Prostate gland (tissue), 2 donors: ENCODE data around the gene TLK2. TPM values are rescaled to one million over a fixed set of nuclear protein-coding genes. Genes with fewer than 3 reads are reported as not detected.
A peak's percentile ranks its signal among the peaks of the same experiment; 100 is the strongest.

Experiments used
- DNase-seq: peaks from one replicate; pipeline ENCODE4 v3.0.0-alpha.2; 2019; ENCODE audit warnings: low spot score
- H3K27ac ChIP-seq, 2 donors: fragments of 200-600 bp; sonication (generic); 2 replicates each; pipeline ENCODE4 v1.5.1; 2017 to 2019
- H3K27me3 ChIP-seq: fragments of 200-600 bp; sonication (generic); replicated peaks from 2 replicates; pipeline ENCODE4 v1.5.1; 2019; ENCODE audit not compliant: insufficient read depth
- H3K36me3 ChIP-seq, 2 donors: fragments of 200-600 bp; sonication (generic); 1 replicate in 1 of 2; 2 replicates in 1 of 2; pipeline versions ENCODE4 v1.5.1 to v1.8.1; 2017 to 2019
- H3K4me1 ChIP-seq: fragments of 200-600 bp; sonication (generic); replicated peaks from 2 replicates; pipeline ENCODE4 v1.5.1; 2019
- H3K4me3 ChIP-seq, 2 donors: fragments of 200-600 bp; sonication (generic); 2 replicates each; pipeline ENCODE4 v1.5.1; 2017 to 2019
- H3K9me3 ChIP-seq: fragments of 200-600 bp; sonication (generic); 2 replicates; pipeline ENCODE4 v1.5.1; 2017
- CTCF ChIP-seq, 4 experiments: fragments of 200-600 bp in 2 of 4; fragments of 450-650 bp in 2 of 4; sonication (generic) in 2 of 4; IDR thresholded peaks; 1 replicate in 3 of 4; 2 replicates in 1 of 4; pipeline ENCODE4 v1.5.1; 2016 to 2019; ENCODE audit warnings: antibody characterized with exemption in 4 of 4, mild to moderate bottlenecking in 2 of 4, moderate library complexity in 2 of 4
- POLR2A ChIP-seq: fragments of 450-650 bp; IDR thresholded peaks from one replicate; pipeline ENCODE4 v1.6.1; 2016; ENCODE audit warnings: antibody characterized with exemption, mild to moderate bottlenecking
- POLR2AphosphoS5 ChIP-seq: sonication (generic); formaldehyde crosslinking; IDR thresholded peaks from one replicate; pipeline ENCODE4 v1.6.1; 2017; ENCODE audit warnings: antibody characterized with exemption
- WGBS: methylation state at CpG from one replicate; pipeline ENCODE4 v1.1.5; 2018; 5-methylcytosine and 5-hydroxymethylcytosine counted together
- intact Hi-C: fragments of 100-400 bp; cut with DNase I; formaldehyde crosslinking; loops from one replicate; pipeline ENCODE4 v1.14.2; 2022
- total RNA-seq, 2 donors: library from RNA; depleted of rRNA; stranded (reverse); fragments of >200 nt; gene quantifications; one replicate each; pipeline ENCODE4 v1.1.0, GENCODE V29; 2016

Gene TLK2
- total RNA-seq, 2 donors from 2014 or later, result 24.1 to 47.6 TPM

- intact Hi-C loops, result loop anchor here (2.0 kb wide), 1 partner anchor 26 kb away; the partner anchor contains the start of gene MRC2
- Histone ChIP-seq H3K27ac (peak overlapping the region; percentile 72 to 76), H3K9me3 (no peaks in the 10 kb centered on the region), H3K27me3 (no peaks in the 10 kb centered on the region), H3K36me3 (no peaks in the 10 kb centered on the region), H3K4me1 (peaks cover 5% of the 10 kb centered on the region), H3K4me3 (peak overlapping the region; percentile 34 to 39)
- DNase-seq, result no peak
- TF ChIP-seq POLR2AphosphoS5, result peak; percentile 43
- TF ChIP-seq POLR2A, result peak; percentile 11
- TF ChIP-seq CTCF (IDR thresholded peaks at IDR 0.05), result no peak
- WGBS, result 4% methylated on average over 37 of the region's 57 CpGs
Measured at GRCh38 chr17:62652251-62653001, 173.8 kb downstream of the TLK2 start.

GRCh38 chr17:62653002-62653825 lies 174.6 kb downstream of the TLK2 start:
- TF ChIP-seq POLR2A, result no peak
- no peak for TF ChIP-seq POLR2AphosphoS5
- TF ChIP-seq CTCF (IDR thresholded peaks at IDR 0.05), result no peak
- intact Hi-C loops, result loop anchor here (2.0 kb wide), 1 partner anchor 26 kb away; the partner anchor contains the start of gene MRC2
- DNase-seq, result no peak
- H3K4me1 ChIP-seq, result peaks cover 5% of the 10 kb centered on the region
- H3K4me3 ChIP-seq, result peak overlapping the region; percentile 34 to 39
- no peaks in the 10 kb centered on the region for H3K27me3 ChIP-seq
- no peaks in the 10 kb centered on the region for H3K36me3 ChIP-seq
- 4% methylated on average over 28 of the region's 30 CpGs for WGBS
- no peaks in the 10 kb centered on the region for H3K9me3 ChIP-seq
- peak overlapping the region; percentile 72 to 76 for H3K27ac ChIP-seq

GRCh38 chr17:62653826-62654761 lies 175.5 kb downstream of the TLK2 start:
- H3K4me3 ChIP-seq, result no peak overlapping the region
- no peak for TF ChIP-seq POLR2AphosphoS5
- TF ChIP-seq POLR2A, result no peak
- TF ChIP-seq CTCF (IDR thresholded peaks at IDR 0.05), result no peak

GRCh38 chr17:62655656-62656055 lies 177.0 kb downstream of the TLK2 start:
- 70% methylated on average over 6 of the region's 6 CpGs for WGBS
- intact Hi-C loops, result no loop called here

More at GRCh38 chr17:62653826-62654761, 175.5 kb downstream of the TLK2 start:
- peak; percentile 19 for DNase-seq
- Histone ChIP-seq H3K27ac (peak overlapping the region in 1 of 2 donors; percentile 12), H3K27me3 (no peaks in the 10 kb centered on the region), H3K36me3 (no peaks in the 10 kb centered on the region), H3K9me3 (no peaks in the 10 kb centered on the region), H3K4me1 (peaks cover 5% of the 10 kb centered on the region)
- 18% methylated on average over 16 of the region's 19 CpGs for WGBS
- intact Hi-C loops, result loop anchor here (2.0 kb wide), 1 partner anchor 27 kb away; the partner anchor contains the start of gene MRC2

More at GRCh38 chr17:62655656-62656055, 177.0 kb downstream of the TLK2 start:
- Histone ChIP-seq H3K9me3 (no peaks in the 10 kb centered on the region), H3K27ac (no peak overlapping the region), H3K36me3 (no peaks in the 10 kb centered on the region), H3K27me3 (no peaks in the 10 kb centered on the region), H3K4me3 (no peak overlapping the region), H3K4me1 (peaks cover 5% of the 10 kb centered on the region)
- TF ChIP-seq POLR2A (no peak), POLR2AphosphoS5 (no peak), CTCF (IDR thresholded peaks at IDR 0.05) (no peak)
- DNase-seq, result no peak
